Left ventricle myocardium inferior (tissue), 1 donor: ENCODE measurements around the gene PGM3. TPM values are rescaled to one million over a fixed set of nuclear protein-coding genes. Genes with fewer than 3 reads are reported as not detected.

Source experiments
- DNase-seq: peaks from one replicate; pipeline ENCODE4 v3.0.0-alpha.2; 2020
- H3K27ac ChIP-seq: fragments of 200-600 bp; replicated peaks from 2 replicates; pipeline ENCODE4 v1.8.0; 2021
- H3K27me3 ChIP-seq: fragments of 200-600 bp; 2 replicates; pipeline ENCODE4 v1.8.0; 2021; ENCODE audit warnings: low read depth
- H3K36me3 ChIP-seq: fragments of 200-600 bp; 2 replicates; pipeline ENCODE4 v1.8.0; 2021
- H3K4me1 ChIP-seq: fragments of 200-600 bp; 2 replicates; pipeline ENCODE4 v1.8.0; 2021
- H3K4me3 ChIP-seq: fragments of 200-600 bp; 2 replicates; pipeline ENCODE4 v1.8.0; 2021; ENCODE audit warnings: mild to moderate bottlenecking, moderate library complexity
- H3K9me3 ChIP-seq: fragments of 200-600 bp; replicated peaks from 2 replicates; pipeline ENCODE4 v1.8.0; 2021
- intact Hi-C: fragments of 100-400 bp; cut with micrococcal nuclease; formaldehyde crosslinking; loops from one replicate; pipeline ENCODE4 v1.11.0; 2022
- total RNA-seq: library from RNA; stranded (reverse); fragmentation: NEBNext Ultra II Directional; extraction: Animal tissue kit (Norgen Biotek cat#: 25700); gene quantifications from one replicate; pipeline ENCODE4 v1.2.1, GENCODE V29; 2021
- TF ChIP-seq, protein P1 (sequence below): fragments of 200-600 bp; IDR thresholded peaks from 2 replicates; pipeline ENCODE4 v1.8.0; 2021; ENCODE audit warnings: antibody characterized with exemption, mild to moderate bottlenecking, borderline replicate concordance
- donor health status: DM: no; HTN: yes; CAD: no; lungs with severe emphysema.

Gene PGM3
- total RNA-seq, 1 donor from 2014 or later = 16.1 TPM

DNA sequence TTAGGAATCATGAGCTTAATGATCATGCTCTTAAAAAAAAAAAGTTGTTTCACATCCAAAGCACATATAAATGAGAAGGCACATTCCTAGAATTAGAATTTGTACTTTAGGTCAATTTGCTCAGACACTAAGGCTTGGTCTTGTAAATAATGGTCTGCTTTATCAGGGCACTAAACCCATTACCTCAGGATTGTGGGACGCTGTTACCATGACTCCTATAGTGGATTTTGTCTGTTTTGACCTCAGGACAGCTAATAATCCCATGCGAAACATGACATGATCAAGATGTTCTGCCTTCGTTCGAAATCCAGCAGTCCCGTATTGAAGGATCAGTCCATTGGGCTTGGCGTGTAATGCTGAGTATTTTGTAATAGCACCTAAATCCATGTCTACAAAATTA lies 2.4 kb downstream of the PGM3 start:
- Histone ChIP-seq H3K4me3 (no peak overlapping the region), H3K9me3 (no peaks in the 10 kb centered on the region), H3K4me1 (peaks cover 40% of the 10 kb centered on the region), H3K36me3 (peaks cover 27% of the 10 kb centered on the region), H3K27ac (no peak overlapping the region), H3K27me3 (no peaks in the 10 kb centered on the region)
- TF ChIP-seq, protein P1, sequence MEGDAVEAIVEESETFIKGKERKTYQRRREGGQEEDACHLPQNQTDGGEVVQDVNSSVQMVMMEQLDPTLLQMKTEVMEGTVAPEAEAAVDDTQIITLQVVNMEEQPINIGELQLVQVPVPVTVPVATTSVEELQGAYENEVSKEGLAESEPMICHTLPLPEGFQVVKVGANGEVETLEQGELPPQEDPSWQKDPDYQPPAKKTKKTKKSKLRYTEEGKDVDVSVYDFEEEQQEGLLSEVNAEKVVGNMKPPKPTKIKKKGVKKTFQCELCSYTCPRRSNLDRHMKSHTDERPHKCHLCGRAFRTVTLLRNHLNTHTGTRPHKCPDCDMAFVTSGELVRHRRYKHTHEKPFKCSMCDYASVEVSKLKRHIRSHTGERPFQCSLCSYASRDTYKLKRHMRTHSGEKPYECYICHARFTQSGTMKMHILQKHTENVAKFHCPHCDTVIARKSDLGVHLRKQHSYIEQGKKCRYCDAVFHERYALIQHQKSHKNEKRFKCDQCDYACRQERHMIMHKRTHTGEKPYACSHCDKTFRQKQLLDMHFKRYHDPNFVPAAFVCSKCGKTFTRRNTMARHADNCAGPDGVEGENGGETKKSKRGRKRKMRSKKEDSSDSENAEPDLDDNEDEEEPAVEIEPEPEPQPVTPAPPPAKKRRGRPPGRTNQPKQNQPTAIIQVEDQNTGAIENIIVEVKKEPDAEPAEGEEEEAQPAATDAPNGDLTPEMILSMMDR = no peak
- intact Hi-C loops = no loop called here
- DNase-seq = no peak

DNA sequence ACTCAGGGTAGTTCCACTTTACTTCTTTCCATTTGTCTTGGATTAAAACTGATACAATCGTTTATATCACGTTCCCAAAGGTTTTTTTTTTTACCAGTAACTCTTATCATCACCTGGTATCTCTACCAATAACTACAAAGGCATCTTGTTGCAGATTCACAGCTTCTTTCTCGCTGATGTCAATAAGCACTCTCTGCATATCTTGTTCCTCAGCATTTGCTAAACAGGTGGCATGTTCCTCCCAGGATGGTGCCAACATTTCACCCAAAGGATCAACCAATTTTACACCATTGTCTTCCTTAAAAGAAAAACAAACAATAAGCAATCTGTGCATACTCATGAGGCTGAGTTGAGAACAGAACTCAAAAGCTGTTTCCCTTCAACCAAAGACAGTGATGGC lies 4.6 kb downstream of the PGM3 start:
- TF ChIP-seq, protein P1 = no peak
- peaks cover 26% of the 10 kb centered on the region for H3K4me1 ChIP-seq
- DNase-seq = no peak
- peaks cover 42% of the 10 kb centered on the region for H3K36me3 ChIP-seq
- intact Hi-C loops = no loop called here
- no peaks in the 10 kb centered on the region for H3K9me3 ChIP-seq
- no peaks in the 10 kb centered on the region for H3K27me3 ChIP-seq
- H3K27ac ChIP-seq = no peak overlapping the region
- H3K4me3 ChIP-seq = no peak overlapping the region

DNA sequence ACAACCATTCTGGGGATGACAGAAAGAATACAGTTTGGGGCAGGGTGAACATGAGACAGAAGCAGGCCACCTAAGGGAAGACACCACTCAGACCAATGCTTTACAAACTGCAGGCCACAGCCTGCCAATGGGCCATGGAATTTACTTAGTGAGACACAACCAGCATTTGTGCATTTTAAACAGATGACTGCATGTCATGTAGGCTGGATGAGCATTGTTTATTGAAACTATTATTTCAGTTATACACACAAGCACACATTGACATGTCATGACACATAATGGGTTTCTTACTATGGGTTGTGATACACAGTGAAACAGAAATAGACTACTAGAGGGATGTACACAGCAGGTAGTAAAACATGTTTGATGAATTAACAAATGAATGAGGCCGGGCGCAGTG lies 8.0 kb downstream of the PGM3 start:
- peaks cover 63% of the 10 kb centered on the region for H3K36me3 ChIP-seq
- DNase-seq = no peak

DNA sequence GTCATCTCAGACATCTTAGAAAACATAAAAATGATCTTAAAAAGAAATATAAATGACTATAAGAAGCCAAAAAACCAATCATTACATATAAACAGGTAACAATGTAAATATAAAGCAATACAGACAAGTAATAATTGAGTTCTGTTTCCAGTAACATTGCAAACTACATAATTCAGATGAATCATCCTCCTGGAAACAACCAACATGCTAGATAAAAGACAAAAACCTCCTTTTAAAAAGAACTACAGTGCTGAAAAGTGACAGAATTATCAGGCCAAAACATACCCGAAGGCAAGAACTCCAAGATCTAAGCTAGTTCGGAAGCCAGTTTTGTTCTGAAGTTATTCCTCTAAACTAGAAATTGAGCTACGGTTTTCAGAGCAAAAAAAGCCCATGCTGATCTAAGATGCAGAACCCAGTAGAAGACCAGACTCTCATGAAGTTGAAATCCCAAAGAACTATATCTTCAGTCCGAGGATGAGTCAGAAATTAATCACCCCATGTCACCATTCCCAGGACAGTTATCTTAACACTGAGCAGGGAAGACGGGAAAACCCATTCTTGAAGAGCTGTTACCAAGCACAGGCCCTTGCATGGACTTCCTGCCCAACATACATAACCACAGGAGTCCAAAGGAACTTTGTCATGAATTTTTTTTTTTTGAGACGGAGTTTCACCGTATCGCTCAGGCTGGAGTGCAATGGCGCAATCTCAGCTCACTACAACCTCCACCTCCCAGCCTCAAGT lies 9.8 kb downstream of the PGM3 start:
- Histone ChIP-seq H3K27ac (peak overlapping the region; percentile 7), H3K4me1 (peaks cover 15% of the 10 kb centered on the region), H3K9me3 (no peaks in the 10 kb centered on the region), H3K4me3 (no peak overlapping the region), H3K27me3 (no peaks in the 10 kb centered on the region), H3K36me3 (peaks cover 78% of the 10 kb centered on the region)
- DNase-seq = no peak
- intact Hi-C loops = no loop called here
- TF ChIP-seq, protein P1 = no peak

More for the DNA sequence above, 8.0 kb downstream of the PGM3 start:
- no peak overlapping the region for H3K27ac ChIP-seq
- no peak overlapping the region for H3K4me3 ChIP-seq
- H3K4me1 ChIP-seq = peaks cover 15% of the 10 kb centered on the region
- TF ChIP-seq, protein P1 = no peak
- no peaks in the 10 kb centered on the region for H3K9me3 ChIP-seq
- intact Hi-C loops = no loop called here
- no peaks in the 10 kb centered on the region for H3K27me3 ChIP-seq

DNA sequence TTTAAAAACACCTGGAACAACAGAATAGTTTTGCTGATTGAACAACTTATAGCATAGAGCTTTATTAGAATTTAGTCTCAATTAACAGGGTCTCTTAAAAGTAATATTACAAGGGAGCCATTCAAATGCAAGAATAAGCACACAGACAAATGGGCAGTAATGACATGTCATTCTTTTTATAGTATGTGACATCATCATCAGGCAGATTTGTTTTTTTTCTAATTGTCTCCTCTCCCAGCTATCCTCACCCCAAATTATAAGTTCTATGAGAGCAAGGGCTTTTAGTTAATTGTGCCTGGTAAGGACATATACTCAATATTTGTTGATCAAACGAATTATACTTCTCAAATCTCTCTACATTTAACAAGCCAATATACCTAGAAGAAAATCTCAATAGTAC lies 11.0 kb downstream of the PGM3 start:
- no peak overlapping the region for H3K27ac ChIP-seq
- no peaks in the 10 kb centered on the region for H3K9me3 ChIP-seq
- H3K4me1 ChIP-seq = peaks cover 15% of the 10 kb centered on the region
- H3K27me3 ChIP-seq = no peaks in the 10 kb centered on the region
- no peak overlapping the region for H3K4me3 ChIP-seq
- no peak for DNase-seq
- intact Hi-C loops = no loop called here
- peaks cover 81% of the 10 kb centered on the region for H3K36me3 ChIP-seq
- TF ChIP-seq, protein P1 = no peak
